Thymus (tissue), 11 donors: ENCODE data around the gene ZNF341. TPM values are rescaled to one million over a fixed set of nuclear protein-coding genes. Genes with fewer than 3 reads are reported as not detected.
A peak's percentile ranks its signal among the peaks of the same experiment; 100 is the strongest.

Source experiments
- DNase-seq, 9 donors: peaks; one replicate each; pipeline ENCODE4 v3.0.0-alpha.2; 2013; ENCODE audit warnings: low spot score in 9 of 9, low read depth in 6 of 9, missing footprints in 1 of 9
- H3K27ac ChIP-seq, 2 donors: one replicate each; pipeline ENCODE4 v1.5.1; 2013; ENCODE audit warnings: control low read depth in 1 of 2, low read depth in 1 of 2, low read length in 1 of 2, mild to moderate bottlenecking in 1 of 2, moderate library complexity in 1 of 2
- H3K27me3 ChIP-seq, 2 donors: one replicate each; pipeline ENCODE4 v1.5.1; 2013; ENCODE audit warnings: low read length in 1 of 2; ENCODE audit not compliant: control insufficient read depth in 2 of 2, insufficient read depth in 1 of 2
- H3K36me3 ChIP-seq, 2 donors: one replicate each; pipeline ENCODE4 v1.5.1; 2013; ENCODE audit warnings: low read length in 1 of 2, mild to moderate bottlenecking in 1 of 2, moderate library complexity in 1 of 2; ENCODE audit not compliant: control insufficient read depth in 2 of 2, insufficient read depth in 2 of 2
- H3K4me1 ChIP-seq, 2 donors: one replicate each; pipeline ENCODE4 v1.5.1; 2013; ENCODE audit warnings: low read length in 2 of 2; ENCODE audit not compliant: control insufficient read depth in 2 of 2, insufficient read depth in 2 of 2
- H3K4me3 ChIP-seq, 2 donors: one replicate each; pipeline ENCODE4 v1.5.1; 2013; ENCODE audit warnings: low read length in 2 of 2, control low read depth in 1 of 2, mild to moderate bottlenecking in 1 of 2
- H3K9me3 ChIP-seq, 2 donors: one replicate each; pipeline ENCODE4 v1.5.1; 2013; ENCODE audit warnings: low read length in 1 of 2, mild to moderate bottlenecking in 1 of 2; ENCODE audit not compliant: control insufficient read depth in 2 of 2, insufficient read depth in 1 of 2
- WGBS: extraction: QIAGEN DNeasy Blood & Tissue Kit; methylation state at CpG from one replicate; pipeline ENCODE4 v1.1.7; 2013; 5-methylcytosine and 5-hydroxymethylcytosine counted together
- polyA plus RNA-seq: library from polyadenylated mRNA; stranded (reverse); fragments of 200-250 nt; gene quantifications from one replicate; pipeline ENCODE4 v1.2.3, GENCODE V29; 2013
- total RNA-seq: library from RNA; stranded (reverse); fragments of 120-200 nt; gene quantifications from one replicate; pipeline ENCODE4 v1.2.4, GENCODE V29; 2013
- donor health status: healthy.

ZNF341 gene
- total and polyA plus RNA-seq, 2 donors, result 1.6 to 4.7 TPM

- no peak for DNase-seq
- WGBS, result 92% methylated on average over 7 of the region's 7 CpGs
- Histone ChIP-seq H3K4me1 (no peaks in the 10 kb centered on the region), H3K27me3 (no peaks in the 10 kb centered on the region), H3K36me3 (no peaks in the 10 kb centered on the region), H3K9me3 (no peaks in the 10 kb centered on the region), H3K27ac (no peak overlapping the region), H3K4me3 (no peak overlapping the region)
These were observed 6.1 kb upstream of the ZNF341 start for GRCh38 chr20:33725607-33726264.

- no peaks in the 10 kb centered on the region for H3K27me3 ChIP-seq
- H3K36me3 ChIP-seq, result no peaks in the 10 kb centered on the region
- WGBS, result 97% methylated on average over 5 of the region's 5 CpGs
- DNase-seq, result no peak
- H3K4me1 ChIP-seq, result peaks cover 0 to 6% of the 10 kb centered on the region in 2 donors
- H3K9me3 ChIP-seq, result no peaks in the 10 kb centered on the region
- H3K27ac ChIP-seq, result no peak overlapping the region
- no peak overlapping the region for H3K4me3 ChIP-seq
These were observed 4.7 kb upstream of the ZNF341 start for GRCh38 chr20:33727115-33727479.

DNA sequence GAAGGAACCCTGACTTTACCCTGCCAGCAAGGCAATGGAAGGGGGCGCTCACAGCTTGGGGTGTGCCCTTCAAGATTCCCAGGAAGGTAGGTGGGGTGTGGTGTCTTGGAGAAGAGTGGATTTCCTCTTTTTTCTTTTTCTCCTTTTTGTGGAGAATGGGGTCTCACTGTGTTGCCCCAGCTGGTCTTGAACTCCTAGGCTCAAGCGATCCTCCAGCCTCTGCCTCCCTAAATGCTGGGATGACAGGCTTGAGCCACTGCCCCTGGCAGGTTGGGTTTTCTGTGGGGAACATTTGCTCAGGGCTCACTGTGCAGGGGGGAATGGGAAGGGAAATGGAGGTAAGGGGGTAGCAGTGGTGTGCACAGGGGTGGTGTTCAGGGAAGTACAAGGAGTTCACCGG is 4.0 kb upstream of the ZNF341 start:
- no peak for DNase-seq
- WGBS, result 99% methylated on average over 3 of the region's 3 CpGs
- Histone ChIP-seq H3K4me3 (no peak overlapping the region), H3K36me3 (no peaks in the 10 kb centered on the region), H3K4me1 (peaks cover 0 to 11% of the 10 kb centered on the region in 2 donors), H3K27me3 (no peaks in the 10 kb centered on the region), H3K9me3 (no peaks in the 10 kb centered on the region), H3K27ac (no peak overlapping the region)

DNA sequence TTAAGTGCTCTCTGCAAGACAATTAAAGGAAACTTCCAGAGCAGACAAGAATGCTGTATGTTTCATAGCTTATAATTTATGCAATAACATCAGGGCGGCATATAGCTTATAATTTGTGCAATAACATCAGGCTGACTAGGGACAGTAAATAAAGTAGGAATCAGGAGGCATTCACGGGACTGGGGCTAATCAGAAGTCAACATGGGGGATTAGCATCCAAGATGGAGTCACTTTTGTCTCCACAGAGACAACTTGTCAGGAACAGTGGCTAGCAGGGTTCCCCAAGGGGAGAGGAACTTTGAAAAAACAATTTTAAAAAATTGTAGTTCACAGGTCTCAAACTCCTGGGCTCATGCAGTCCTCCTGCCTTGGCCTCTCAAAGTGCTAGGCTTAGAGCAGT is 3.3 kb upstream of the ZNF341 start:
- H3K4me3 ChIP-seq, result no peak overlapping the region
- no peak for DNase-seq
- no peaks in the 10 kb centered on the region for H3K9me3 ChIP-seq
- 98% methylated on average over 2 of the region's 2 CpGs for WGBS
- no peaks in the 10 kb centered on the region for H3K27me3 ChIP-seq
- H3K4me1 ChIP-seq, result peaks cover 0 to 17% of the 10 kb centered on the region in 2 donors
- H3K27ac ChIP-seq, result no peak overlapping the region
- H3K36me3 ChIP-seq, result no peaks in the 10 kb centered on the region

GRCh38 chr20:33729101-33729500 is 2.7 kb upstream of the ZNF341 start:
- Histone ChIP-seq H3K36me3 (no peaks in the 10 kb centered on the region), H3K4me3 (no peak overlapping the region), H3K4me1 (peaks cover under 1 to 24% of the 10 kb centered on the region in 2 donors), H3K27ac (no peak overlapping the region), H3K27me3 (no peaks in the 10 kb centered on the region), H3K9me3 (no peaks in the 10 kb centered on the region)
- DNase-seq, result no peak
- WGBS, result 94% methylated on average over 4 of the region's 4 CpGs

DNA sequence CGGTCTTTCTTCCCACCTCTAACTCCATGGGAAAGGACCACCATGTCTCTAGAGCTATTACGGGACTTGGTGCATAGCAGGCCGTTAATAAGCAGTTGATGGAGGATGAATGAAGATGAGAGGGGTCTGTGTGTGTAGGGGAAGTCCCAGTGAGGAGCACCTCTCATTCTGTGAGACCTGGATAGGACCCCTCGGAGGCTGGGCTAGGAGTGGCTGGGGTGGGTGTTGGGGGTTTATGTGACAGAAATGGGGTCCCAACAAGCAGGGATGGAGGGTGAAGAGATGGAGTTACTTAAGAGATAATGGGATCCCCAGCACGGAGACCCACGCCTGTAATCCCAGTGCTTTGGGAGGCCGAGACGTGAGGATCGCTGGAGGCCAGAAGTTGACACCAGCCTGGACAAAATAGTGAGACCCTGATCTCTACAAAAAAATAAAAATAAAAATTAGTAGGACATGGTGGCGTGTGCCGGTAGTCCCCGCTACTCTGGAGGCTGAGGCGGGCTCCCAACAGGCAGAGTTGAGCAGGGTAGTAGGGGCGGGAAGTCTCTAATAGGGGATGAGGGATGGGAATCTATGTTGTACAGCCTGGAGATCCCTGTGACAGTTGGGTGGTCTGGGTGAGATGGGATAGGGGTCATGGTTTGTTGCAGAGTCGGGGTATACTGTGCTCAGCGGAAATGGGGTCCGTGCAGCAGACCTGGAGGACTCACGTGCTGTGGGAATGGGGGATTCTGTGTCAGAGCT is 677 bp upstream of the ZNF341 start:
- Histone ChIP-seq H3K27me3 (no peaks in the 10 kb centered on the region), H3K4me3 (peak overlapping the region; percentile 54 to 63), H3K27ac (peak overlapping the region; percentile 87 to 96), H3K36me3 (no peaks in the 10 kb centered on the region), H3K4me1 (peaks cover 3 to 28% of the 10 kb centered on the region in 2 donors), H3K9me3 (peaks cover 0 to 4% of the 10 kb centered on the region in 2 donors)
- 82% methylated on average over 18 of the region's 18 CpGs for WGBS
- no peak for DNase-seq

- Histone ChIP-seq H3K4me3 (peak overlapping the region; percentile 61 to 63), H3K27me3 (no peaks in the 10 kb centered on the region), H3K27ac (peak overlapping the region; percentile 94 to 96), H3K9me3 (peaks cover 4 to 16% of the 10 kb centered on the region in 2 donors), H3K36me3 (no peaks in the 10 kb centered on the region), H3K4me1 (peaks cover 3 to 28% of the 10 kb centered on the region in 2 donors)
- WGBS, result 2% methylated on average over 68 of the region's 68 CpGs
- peak in 7 of 9 donors; percentile 24 to 86 (median 62) for DNase-seq
These were observed 572 bp downstream of the ZNF341 start for GRCh38 chr20:33732166-33732970.

- Histone ChIP-seq H3K27me3 (no peaks in the 10 kb centered on the region), H3K36me3 (no peaks in the 10 kb centered on the region), H3K4me3 (no peak overlapping the region), H3K9me3 (peaks cover 4 to 22% of the 10 kb centered on the region in 2 donors), H3K27ac (peak overlapping the region; percentile 54 to 56), H3K4me1 (peaks cover 3 to 28% of the 10 kb centered on the region in 2 donors)
- 66% methylated on average over 6 of the region's 6 CpGs for WGBS
- DNase-seq, result peak in 1 of 9 donors; percentile 35
These were observed 2.1 kb downstream of the ZNF341 start for GRCh38 chr20:33733654-33734576.
